Measurements from ENCODE around the gene FAM181B.

DNA sequence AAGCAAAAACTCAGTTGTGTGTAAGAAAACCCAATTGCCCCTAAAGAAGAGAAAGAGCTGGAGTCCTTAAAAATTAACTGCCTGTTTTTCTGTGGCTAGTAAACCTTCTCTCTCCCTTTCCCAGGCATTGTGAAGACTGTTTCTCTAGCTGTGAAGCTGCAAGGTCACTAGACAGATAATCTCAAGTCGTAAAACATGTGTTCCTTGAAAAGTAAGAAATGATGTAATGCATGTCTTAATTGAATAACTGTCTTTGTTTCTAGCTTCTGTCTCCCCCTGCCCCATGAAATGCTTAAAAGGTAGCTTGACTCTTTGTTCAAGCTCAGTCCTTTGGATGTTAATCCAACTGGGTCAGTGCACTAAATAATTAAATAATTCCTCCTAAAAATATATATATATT is 29.5 kb upstream of the FAM181B start:
- TF ChIP-seq YY1 (IDR thresholded peaks at IDR 0.05; ENCODE audit: insufficient read depth, insufficient read length) (no peak), SUZ12 (IDR thresholded peaks at IDR 0.05; ENCODE audit: extremely low read depth, insufficient read depth, insufficient read length) (no peak), ZNF274 (IDR thresholded peaks at IDR 0.05; ENCODE audit: low read depth, low read length) (no peak)

Measured in NT2/D1 (cell line).